Ishikawa (cell line): ENCODE results near the gene ELP4.

ENCODE experiments used
- CEBPB ChIP-seq: IDR thresholded peaks from 2 replicates; pipeline ENCODE4 v1.6.1; 2012
- CREB1 ChIP-seq: IDR thresholded peaks from 2 replicates; pipeline ENCODE4 v1.6.1; 2012; ENCODE audit warnings: low read depth
- EGR1 ChIP-seq: IDR thresholded peaks from 2 replicates; pipeline ENCODE4 v1.6.1; 2012
- EP300 ChIP-seq: IDR thresholded peaks from 2 replicates; pipeline ENCODE4 v1.6.1; 2012; ENCODE audit warnings: borderline replicate concordance
- FOXM1 ChIP-seq: IDR thresholded peaks from 2 replicates; pipeline ENCODE4 v1.6.1; 2012; ENCODE audit warnings: low read depth, borderline replicate concordance
- NFIC ChIP-seq: IDR thresholded peaks from 2 replicates; pipeline ENCODE4 v1.6.1; 2012
- RAD21 ChIP-seq: IDR thresholded peaks from 2 replicates; pipeline ENCODE4 v1.6.1; 2012; ENCODE audit warnings: low read depth
- TAF1 ChIP-seq: IDR thresholded peaks from 2 replicates; pipeline ENCODE4 v1.6.1; 2012; ENCODE audit warnings: low read depth, mild to moderate bottlenecking
- TCF12 ChIP-seq: IDR thresholded peaks from 2 replicates; pipeline ENCODE4 v1.6.1; 2012; ENCODE audit warnings: low read depth
- TEAD4 ChIP-seq: IDR thresholded peaks from 2 replicates; pipeline ENCODE4 v1.6.1; 2012
- USF1 ChIP-seq: IDR thresholded peaks from 2 replicates; pipeline ENCODE4 v1.6.1; 2012
- YY1 ChIP-seq: IDR thresholded peaks from 2 replicates; pipeline ENCODE4 v1.6.1; 2012; ENCODE audit warnings: low read depth
- ZBTB7A ChIP-seq: IDR thresholded peaks from 2 replicates; pipeline ENCODE4 v1.6.1; 2012; ENCODE audit warnings: low read depth
- TF ChIP-seq, protein P1 (sequence below): IDR thresholded peaks from 2 replicates; pipeline ENCODE4 v1.6.1; 2012
- TF ChIP-seq, protein P2 (sequence below): IDR thresholded peaks from 2 replicates; pipeline ENCODE4 v1.6.1; 2012; ENCODE audit warnings: low read depth, mild to moderate bottlenecking

Gene ELP4

GRCh38 chr11:31806186-31806927, 296.8 kb downstream of the ELP4 start:
- no peak for TF ChIP-seq USF1
- TF ChIP-seq EP300: no peak
- TF ChIP-seq NFIC: no peak
- no peak for TF ChIP-seq ZBTB7A
- TF ChIP-seq, protein P1, sequence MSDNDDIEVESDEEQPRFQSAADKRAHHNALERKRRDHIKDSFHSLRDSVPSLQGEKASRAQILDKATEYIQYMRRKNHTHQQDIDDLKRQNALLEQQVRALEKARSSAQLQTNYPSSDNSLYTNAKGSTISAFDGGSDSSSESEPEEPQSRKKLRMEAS: no peak
- no peak for TF ChIP-seq FOXM1
- no peak for TF ChIP-seq CREB1
- no peak for TF ChIP-seq TAF1
- TF ChIP-seq TEAD4: no peak
- TF ChIP-seq TCF12: no peak
- no peak for TF ChIP-seq YY1

DNA sequence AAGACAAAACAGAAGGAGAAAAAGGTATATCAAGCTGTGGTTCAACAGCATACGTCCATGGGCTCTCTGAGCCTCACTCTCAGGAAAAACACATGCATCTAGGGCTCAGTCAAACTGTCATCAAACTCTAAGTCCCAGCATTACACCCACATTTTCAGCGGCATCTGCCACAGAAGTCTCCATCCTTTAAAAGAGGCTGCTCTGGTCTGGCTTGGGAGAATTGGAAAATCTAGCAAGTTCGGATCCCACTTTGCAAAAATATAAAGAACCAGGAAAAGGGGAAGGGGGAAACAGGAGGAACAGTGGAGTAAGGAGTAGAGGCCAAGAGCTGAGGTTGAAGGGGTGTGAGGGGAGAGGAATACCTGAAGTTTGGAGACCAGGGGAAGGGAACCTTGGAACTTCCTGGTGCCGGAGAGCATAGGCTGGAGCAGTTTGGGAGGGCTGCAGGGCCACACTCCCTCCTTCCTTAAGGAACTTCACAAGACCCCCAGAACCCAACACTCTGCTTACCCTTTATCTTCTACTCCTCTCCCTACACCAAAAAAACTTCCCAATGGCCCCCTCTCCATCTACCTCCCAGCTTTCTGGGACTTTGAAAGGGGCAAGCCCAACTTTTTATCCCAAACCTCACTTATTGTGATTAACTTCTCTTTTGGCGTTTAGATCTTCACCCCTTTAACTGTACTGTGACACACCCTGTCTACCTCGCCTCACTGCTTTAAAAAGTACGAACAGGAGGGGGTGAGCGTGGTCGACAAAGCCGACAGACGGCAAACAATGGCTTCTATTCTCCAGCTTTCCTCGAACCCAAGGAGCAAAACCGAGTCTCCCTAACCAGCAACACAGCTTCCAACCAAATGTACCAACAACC, 297.6 kb downstream of the ELP4 start:
- TF ChIP-seq, protein P1: no peak
- TF ChIP-seq USF1 (no peak), TEAD4 (no peak), NFIC (no peak), CEBPB (no peak), TAF1 (no peak), EGR1 (no peak), ZBTB7A (no peak), TCF12 (no peak), EP300 (no peak), RAD21 (no peak), YY1 (no peak), CREB1 (no peak), FOXM1 (no peak)
- TF ChIP-seq, protein P2, sequence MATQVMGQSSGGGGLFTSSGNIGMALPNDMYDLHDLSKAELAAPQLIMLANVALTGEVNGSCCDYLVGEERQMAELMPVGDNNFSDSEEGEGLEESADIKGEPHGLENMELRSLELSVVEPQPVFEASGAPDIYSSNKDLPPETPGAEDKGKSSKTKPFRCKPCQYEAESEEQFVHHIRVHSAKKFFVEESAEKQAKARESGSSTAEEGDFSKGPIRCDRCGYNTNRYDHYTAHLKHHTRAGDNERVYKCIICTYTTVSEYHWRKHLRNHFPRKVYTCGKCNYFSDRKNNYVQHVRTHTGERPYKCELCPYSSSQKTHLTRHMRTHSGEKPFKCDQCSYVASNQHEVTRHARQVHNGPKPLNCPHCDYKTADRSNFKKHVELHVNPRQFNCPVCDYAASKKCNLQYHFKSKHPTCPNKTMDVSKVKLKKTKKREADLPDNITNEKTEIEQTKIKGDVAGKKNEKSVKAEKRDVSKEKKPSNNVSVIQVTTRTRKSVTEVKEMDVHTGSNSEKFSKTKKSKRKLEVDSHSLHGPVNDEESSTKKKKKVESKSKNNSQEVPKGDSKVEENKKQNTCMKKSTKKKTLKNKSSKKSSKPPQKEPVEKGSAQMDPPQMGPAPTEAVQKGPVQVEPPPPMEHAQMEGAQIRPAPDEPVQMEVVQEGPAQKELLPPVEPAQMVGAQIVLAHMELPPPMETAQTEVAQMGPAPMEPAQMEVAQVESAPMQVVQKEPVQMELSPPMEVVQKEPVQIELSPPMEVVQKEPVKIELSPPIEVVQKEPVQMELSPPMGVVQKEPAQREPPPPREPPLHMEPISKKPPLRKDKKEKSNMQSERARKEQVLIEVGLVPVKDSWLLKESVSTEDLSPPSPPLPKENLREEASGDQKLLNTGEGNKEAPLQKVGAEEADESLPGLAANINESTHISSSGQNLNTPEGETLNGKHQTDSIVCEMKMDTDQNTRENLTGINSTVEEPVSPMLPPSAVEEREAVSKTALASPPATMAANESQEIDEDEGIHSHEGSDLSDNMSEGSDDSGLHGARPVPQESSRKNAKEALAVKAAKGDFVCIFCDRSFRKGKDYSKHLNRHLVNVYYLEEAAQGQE: no peak

GRCh38 chr11:31807799-31808667, 298.5 kb downstream of the ELP4 start:
- TF ChIP-seq, protein P1: no peak
- TF ChIP-seq EGR1: no peak
- no peak for TF ChIP-seq CEBPB
- no peak for TF ChIP-seq ZBTB7A
- TF ChIP-seq YY1: no peak
- no peak for TF ChIP-seq NFIC
- TF ChIP-seq, protein P2: no peak
- no peak for TF ChIP-seq TCF12
- no peak for TF ChIP-seq FOXM1
- TF ChIP-seq CREB1: no peak
- TF ChIP-seq TEAD4: no peak

GRCh38 chr11:31808721-31809540, 299.4 kb downstream of the ELP4 start:
- TF ChIP-seq TCF12 (no peak), NFIC (no peak), CREB1 (no peak), YY1 (no peak), EP300 (no peak), EGR1 (no peak), ZBTB7A (no peak), FOXM1 (no peak), CEBPB (no peak), RAD21 (no peak), TAF1 (no peak), USF1 (no peak), TEAD4 (no peak)
- TF ChIP-seq, protein P2: no peak
- TF ChIP-seq, protein P1: no peak
